ENCODE results near the gene SLX4IP. TPM values are rescaled to one million over a fixed set of nuclear protein-coding genes. Genes with fewer than 3 reads are reported as not detected.

The SLX4IP gene
- total and polyA plus RNA-seq, 10 donors: 2.8 to 9.0 (median 5.1) TPM

- 76 to 95% (median 90%) methylated on average over 1 of the region's 1 CpG for WGBS, 5 donors
- Histone ChIP-seq H3K27ac (no peak overlapping the region), H3K27me3 (replicated peaks in 1 of 7) (no peaks in the 10 kb centered on the region), H3K36me3 (peaks cover 0 to 33% (median 0%) of the 10 kb centered on the region in 6 donors), H3K4me3 (no peak overlapping the region), H3K4me1 (no peaks in the 10 kb centered on the region), H3K9me3 (no peaks in the 10 kb centered on the region)
- DNase-seq: no peak
- TF ChIP-seq POLR2A (IDR thresholded peaks at IDR 0.05) (no peak), POLR2AphosphoS5 (IDR thresholded peaks at IDR 0.05) (no peak)
- TF ChIP-seq, protein P1, sequence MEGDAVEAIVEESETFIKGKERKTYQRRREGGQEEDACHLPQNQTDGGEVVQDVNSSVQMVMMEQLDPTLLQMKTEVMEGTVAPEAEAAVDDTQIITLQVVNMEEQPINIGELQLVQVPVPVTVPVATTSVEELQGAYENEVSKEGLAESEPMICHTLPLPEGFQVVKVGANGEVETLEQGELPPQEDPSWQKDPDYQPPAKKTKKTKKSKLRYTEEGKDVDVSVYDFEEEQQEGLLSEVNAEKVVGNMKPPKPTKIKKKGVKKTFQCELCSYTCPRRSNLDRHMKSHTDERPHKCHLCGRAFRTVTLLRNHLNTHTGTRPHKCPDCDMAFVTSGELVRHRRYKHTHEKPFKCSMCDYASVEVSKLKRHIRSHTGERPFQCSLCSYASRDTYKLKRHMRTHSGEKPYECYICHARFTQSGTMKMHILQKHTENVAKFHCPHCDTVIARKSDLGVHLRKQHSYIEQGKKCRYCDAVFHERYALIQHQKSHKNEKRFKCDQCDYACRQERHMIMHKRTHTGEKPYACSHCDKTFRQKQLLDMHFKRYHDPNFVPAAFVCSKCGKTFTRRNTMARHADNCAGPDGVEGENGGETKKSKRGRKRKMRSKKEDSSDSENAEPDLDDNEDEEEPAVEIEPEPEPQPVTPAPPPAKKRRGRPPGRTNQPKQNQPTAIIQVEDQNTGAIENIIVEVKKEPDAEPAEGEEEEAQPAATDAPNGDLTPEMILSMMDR (IDR thresholded peaks at IDR 0.05 in 8 of 11, conservative IDR thresholded peaks at IDR 0.05 in 3 of 11): no peak
- intact Hi-C loops (cut with DNase I; ENCODE audit: low total_unique reads): no loop called here
Observed at GRCh38 chr20:10571313-10571815, 136.3 kb downstream of the SLX4IP start.

- no peaks in the 10 kb centered on the region for H3K9me3 ChIP-seq
- WGBS, 5 donors: 94 to 99% (median 96%) methylated on average over 8 of the region's 8 CpGs
- TF ChIP-seq, protein P1 (IDR thresholded peaks at IDR 0.05 in 8 of 11, conservative IDR thresholded peaks at IDR 0.05 in 3 of 11): no peak
- TF ChIP-seq POLR2AphosphoS5 (IDR thresholded peaks at IDR 0.05) (no peak), POLR2A (IDR thresholded peaks at IDR 0.05) (no peak)
- intact Hi-C loops (cut with DNase I; ENCODE audit: low total_unique reads): no loop called here
- H3K27ac ChIP-seq: no peak overlapping the region
- H3K36me3 ChIP-seq: peaks cover 0 to 23% (median 0%) of the 10 kb centered on the region in 6 donors
- DNase-seq: no peak
- no peak overlapping the region for H3K4me3 ChIP-seq
- no peaks in the 10 kb centered on the region for H3K27me3 ChIP-seq (replicated peaks in 1 of 7)
- no peaks in the 10 kb centered on the region for H3K4me1 ChIP-seq
Observed at GRCh38 chr20:10572853-10573252, 137.7 kb downstream of the SLX4IP start.

DNA sequence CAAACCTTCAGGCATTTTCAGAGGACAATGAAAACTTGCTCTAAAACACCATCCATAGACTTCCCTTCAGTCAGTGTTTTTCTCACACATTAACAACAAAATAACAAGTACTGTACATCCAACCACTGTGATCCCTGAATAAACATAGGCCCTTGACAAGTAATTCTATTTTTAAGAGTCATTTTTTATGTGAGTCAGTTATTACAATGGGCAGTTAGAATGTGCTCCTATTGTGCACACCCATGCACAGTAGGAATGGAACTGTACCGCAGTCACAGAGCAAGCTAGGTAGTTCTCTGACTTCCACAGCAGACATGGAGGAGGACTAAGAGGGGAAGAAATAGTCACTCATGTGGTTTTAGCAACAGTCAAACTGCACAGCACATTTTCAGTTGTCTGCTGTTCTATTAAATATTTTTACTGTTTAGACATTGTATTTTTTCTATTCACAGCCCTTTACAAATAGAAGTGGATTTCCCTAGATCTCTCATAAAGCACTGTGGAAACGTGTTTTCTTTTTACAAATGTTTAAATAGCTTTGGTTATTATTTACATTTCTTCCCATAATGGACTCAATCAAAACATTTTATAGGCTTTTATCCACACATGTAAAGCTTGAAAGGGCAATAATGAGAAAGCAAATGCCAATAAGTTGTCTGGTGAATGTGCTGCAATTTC is 138.3 kb downstream of the SLX4IP start:
- Histone ChIP-seq H3K4me3 (no peak overlapping the region), H3K36me3 (peaks cover 0 to 23% (median 0%) of the 10 kb centered on the region in 6 donors), H3K27me3 (replicated peaks in 1 of 7) (no peaks in the 10 kb centered on the region), H3K4me1 (no peaks in the 10 kb centered on the region), H3K9me3 (no peaks in the 10 kb centered on the region), H3K27ac (no peak overlapping the region)
- TF ChIP-seq, protein P1 (IDR thresholded peaks at IDR 0.05 in 8 of 11, conservative IDR thresholded peaks at IDR 0.05 in 3 of 11): no peak
- TF ChIP-seq POLR2A (IDR thresholded peaks at IDR 0.05): no peak
- no peak for TF ChIP-seq POLR2AphosphoS5 (IDR thresholded peaks at IDR 0.05)
- intact Hi-C loops (cut with DNase I; ENCODE audit: low total_unique reads): no loop called here
- no peak for DNase-seq
- 90 to 94% (median 90%) methylated on average over 2 of the region's 2 CpGs for WGBS, 5 donors

DNA sequence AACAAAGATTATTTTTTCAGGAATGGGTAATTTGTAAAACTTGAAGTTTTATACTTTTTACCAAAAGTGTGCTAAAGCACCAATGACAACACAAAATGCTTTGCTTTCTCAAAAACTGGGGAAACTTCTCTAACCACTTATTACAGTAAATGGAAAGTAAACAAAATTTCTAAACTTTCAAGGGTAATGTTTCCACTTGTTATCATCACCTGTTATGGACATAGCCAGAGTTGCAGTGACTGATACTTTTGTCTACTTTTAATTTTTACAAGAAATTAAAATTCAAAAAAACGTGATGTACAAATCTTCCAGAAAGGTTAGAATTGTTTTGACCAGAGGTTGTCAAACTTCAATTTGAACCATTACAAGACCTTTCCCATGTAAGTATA is 138.8 kb downstream of the SLX4IP start:
- no peak overlapping the region for H3K4me3 ChIP-seq
- H3K27me3 ChIP-seq (replicated peaks in 1 of 7): no peaks in the 10 kb centered on the region

More for the DNA sequence above, 138.8 kb downstream of the SLX4IP start:
- intact Hi-C loops (cut with DNase I; ENCODE audit: low total_unique reads): no loop called here
- TF ChIP-seq, protein P1 (IDR thresholded peaks at IDR 0.05 in 8 of 11, conservative IDR thresholded peaks at IDR 0.05 in 3 of 11): no peak
- no peak for TF ChIP-seq POLR2AphosphoS5 (IDR thresholded peaks at IDR 0.05)
- no peak for TF ChIP-seq POLR2A (IDR thresholded peaks at IDR 0.05)
- Histone ChIP-seq H3K4me1 (no peaks in the 10 kb centered on the region), H3K9me3 (no peaks in the 10 kb centered on the region), H3K36me3 (peaks cover 0 to 17% (median 0%) of the 10 kb centered on the region in 6 donors), H3K27ac (no peak overlapping the region)
- DNase-seq: no peak
- 76 to 89% (median 86%) methylated on average over 1 of the region's 1 CpG for WGBS, 5 donors
